Measurements from ENCODE around the gene CATSPERE. TPM values are rescaled to one million over a fixed set of nuclear protein-coding genes. Genes with fewer than 3 reads are reported as not detected.

CATSPERE gene
- total RNA-seq, 1 donor from 2014 or later = 1.7 TPM

DNA sequence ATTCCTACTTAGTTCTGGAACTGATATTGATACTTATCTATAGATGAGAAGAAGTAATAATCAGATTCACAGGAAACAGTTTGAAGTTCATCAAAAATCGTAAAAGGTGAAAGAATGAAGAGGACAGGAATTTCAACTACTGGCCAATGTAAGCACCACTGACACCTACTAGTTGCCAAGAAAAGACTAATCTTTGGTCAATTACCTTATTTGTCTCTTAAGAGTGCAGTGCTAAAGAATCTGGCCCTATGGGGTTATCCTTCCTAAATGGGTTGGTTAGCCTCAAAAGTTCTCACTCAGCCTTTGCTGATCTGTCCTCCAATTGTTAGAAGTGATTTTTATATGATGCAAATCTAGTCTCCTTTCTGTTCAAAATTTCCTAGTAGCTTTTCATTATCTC is 38.9 kb upstream of the CATSPERE start:
- TF ChIP-seq, protein P1, sequence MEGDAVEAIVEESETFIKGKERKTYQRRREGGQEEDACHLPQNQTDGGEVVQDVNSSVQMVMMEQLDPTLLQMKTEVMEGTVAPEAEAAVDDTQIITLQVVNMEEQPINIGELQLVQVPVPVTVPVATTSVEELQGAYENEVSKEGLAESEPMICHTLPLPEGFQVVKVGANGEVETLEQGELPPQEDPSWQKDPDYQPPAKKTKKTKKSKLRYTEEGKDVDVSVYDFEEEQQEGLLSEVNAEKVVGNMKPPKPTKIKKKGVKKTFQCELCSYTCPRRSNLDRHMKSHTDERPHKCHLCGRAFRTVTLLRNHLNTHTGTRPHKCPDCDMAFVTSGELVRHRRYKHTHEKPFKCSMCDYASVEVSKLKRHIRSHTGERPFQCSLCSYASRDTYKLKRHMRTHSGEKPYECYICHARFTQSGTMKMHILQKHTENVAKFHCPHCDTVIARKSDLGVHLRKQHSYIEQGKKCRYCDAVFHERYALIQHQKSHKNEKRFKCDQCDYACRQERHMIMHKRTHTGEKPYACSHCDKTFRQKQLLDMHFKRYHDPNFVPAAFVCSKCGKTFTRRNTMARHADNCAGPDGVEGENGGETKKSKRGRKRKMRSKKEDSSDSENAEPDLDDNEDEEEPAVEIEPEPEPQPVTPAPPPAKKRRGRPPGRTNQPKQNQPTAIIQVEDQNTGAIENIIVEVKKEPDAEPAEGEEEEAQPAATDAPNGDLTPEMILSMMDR (IDR thresholded peaks at IDR 0.05) = no peak
- H3K4me1 ChIP-seq = no peaks in the 10 kb centered on the region
- no peak overlapping the region for H3K27ac ChIP-seq
- peaks cover 67% of the 10 kb centered on the region for H3K36me3 ChIP-seq
- no peaks in the 10 kb centered on the region for H3K9me3 ChIP-seq
- H3K27me3 ChIP-seq (ENCODE audit: low read depth) = no peaks in the 10 kb centered on the region
- ATAC-seq (no peak), DNase-seq (no peak)
- intact Hi-C loops (cut with DNase I) = no loop called here
- H3K4me3 ChIP-seq = no peak overlapping the region

DNA sequence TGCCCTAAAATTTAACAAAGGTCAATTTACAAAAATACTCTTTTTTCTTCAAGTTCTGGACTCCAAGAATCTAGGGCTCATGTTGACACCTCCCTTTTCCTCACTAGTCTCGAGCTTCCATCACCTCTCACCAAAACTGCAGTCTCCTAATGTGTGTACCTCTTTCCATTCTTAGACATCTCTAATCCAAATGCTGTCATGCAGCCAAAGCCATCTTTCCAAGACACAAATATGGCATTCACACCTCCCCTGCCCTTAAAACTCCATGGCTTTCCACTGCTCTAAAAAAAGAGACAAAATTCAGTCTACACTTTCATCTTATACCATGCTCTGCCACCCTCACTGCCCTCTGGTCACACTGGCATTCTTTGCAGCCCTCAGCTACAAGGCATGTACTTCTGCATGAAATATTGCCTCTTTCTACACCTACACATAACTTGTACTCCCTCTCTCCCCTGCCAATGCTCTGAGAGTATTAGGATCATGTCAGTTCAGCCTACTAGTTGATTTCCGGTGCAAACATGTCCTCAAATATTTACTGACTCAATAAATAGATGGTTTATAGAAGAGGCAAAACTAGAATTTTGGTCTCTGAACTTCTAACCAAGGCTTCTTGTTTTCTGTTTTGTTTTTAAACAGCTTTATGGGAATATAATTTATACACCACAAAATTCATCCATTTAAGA is 36.3 kb upstream of the CATSPERE start:
- ATAC-seq (no peak), DNase-seq (no peak)
- Histone ChIP-seq H3K4me1 (no peaks in the 10 kb centered on the region), H3K4me3 (no peak overlapping the region), H3K27ac (no peak overlapping the region), H3K9me3 (no peaks in the 10 kb centered on the region), H3K27me3 (ENCODE audit: low read depth) (no peaks in the 10 kb centered on the region), H3K36me3 (peaks cover 49% of the 10 kb centered on the region)
- TF ChIP-seq, protein P1 (IDR thresholded peaks at IDR 0.05) = no peak
- intact Hi-C loops (cut with DNase I) = no loop called here

DNA sequence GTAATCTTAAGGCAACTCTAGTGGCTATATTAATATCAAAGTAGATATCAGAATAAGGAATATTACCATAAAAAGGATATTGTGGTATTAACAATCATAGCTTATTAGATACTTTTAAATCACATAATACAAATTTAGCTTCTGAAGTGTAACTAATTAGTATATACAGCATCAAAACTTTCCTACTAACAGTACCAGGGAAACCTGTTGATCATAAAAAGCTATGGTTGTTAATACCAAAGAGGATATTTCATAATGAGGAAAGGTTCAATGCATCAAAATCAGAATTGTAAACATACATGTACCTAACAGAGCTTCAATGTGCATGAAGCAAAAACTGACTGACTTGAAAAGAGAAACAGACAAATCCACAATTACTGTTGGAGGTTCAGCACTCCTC is 33.4 kb upstream of the CATSPERE start:
- Histone ChIP-seq H3K4me3 (no peak overlapping the region), H3K27me3 (ENCODE audit: low read depth) (no peaks in the 10 kb centered on the region), H3K9me3 (no peaks in the 10 kb centered on the region), H3K36me3 (peaks cover 47% of the 10 kb centered on the region), H3K4me1 (no peaks in the 10 kb centered on the region), H3K27ac (no peak overlapping the region)
- TF ChIP-seq, protein P1 (IDR thresholded peaks at IDR 0.05) = no peak
- intact Hi-C loops (cut with DNase I) = no loop called here
- ATAC-seq (no peak), DNase-seq (no peak)

DNA sequence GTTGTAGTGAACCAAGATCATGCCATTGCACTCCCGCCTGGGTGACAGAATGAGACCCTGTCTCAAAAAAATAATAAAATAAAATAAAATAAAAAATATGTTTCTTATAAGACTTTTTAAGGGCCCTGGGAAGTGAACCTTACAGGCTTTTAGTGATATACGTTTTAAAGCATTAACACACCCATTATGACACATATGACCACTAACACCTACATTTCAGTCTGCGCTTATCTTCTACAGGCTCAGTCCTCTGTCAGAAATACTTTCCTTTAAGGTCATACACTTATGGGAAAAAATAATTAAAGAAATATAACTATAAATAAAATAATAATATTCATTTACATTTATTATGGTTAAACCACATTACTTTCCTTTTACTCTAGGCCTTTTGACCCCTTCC is 31.3 kb upstream of the CATSPERE start:
- no peak overlapping the region for H3K27ac ChIP-seq
- intact Hi-C loops (cut with DNase I) = no loop called here
- H3K27me3 ChIP-seq (ENCODE audit: low read depth) = no peaks in the 10 kb centered on the region
- no peaks in the 10 kb centered on the region for H3K4me1 ChIP-seq
- H3K36me3 ChIP-seq = peaks cover 45% of the 10 kb centered on the region
- H3K9me3 ChIP-seq = no peaks in the 10 kb centered on the region
- ATAC-seq (no peak), DNase-seq (no peak)
- H3K4me3 ChIP-seq = no peak overlapping the region
- TF ChIP-seq, protein P1 (IDR thresholded peaks at IDR 0.05) = no peak

DNA sequence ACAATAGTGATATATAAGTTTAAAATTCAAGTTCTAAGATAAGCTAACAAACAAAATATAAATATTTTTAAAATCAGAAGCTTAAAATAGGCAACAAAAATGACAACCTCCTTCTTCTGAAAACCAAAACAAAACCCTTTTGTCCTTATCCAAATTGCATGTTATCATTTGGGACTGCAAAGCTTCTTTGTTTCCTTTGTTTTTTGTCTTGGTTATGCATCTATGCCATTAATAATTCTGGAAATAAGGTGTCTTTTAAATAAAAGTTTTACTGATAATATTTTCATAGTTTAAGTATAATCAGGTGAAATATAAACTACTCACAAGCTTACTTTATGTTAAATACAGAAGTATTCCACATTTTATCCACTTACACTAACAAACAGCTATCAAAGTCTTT is 29.9 kb upstream of the CATSPERE start:
- no peak for ATAC-seq
- TF ChIP-seq, protein P1 (IDR thresholded peaks at IDR 0.05) = no peak

More for the DNA sequence above, 29.9 kb upstream of the CATSPERE start:
- no peaks in the 10 kb centered on the region for H3K9me3 ChIP-seq
- intact Hi-C loops (cut with DNase I) = no loop called here
- no peak overlapping the region for H3K27ac ChIP-seq
- peaks cover 58% of the 10 kb centered on the region for H3K36me3 ChIP-seq
- H3K27me3 ChIP-seq (ENCODE audit: low read depth) = no peaks in the 10 kb centered on the region
- H3K4me3 ChIP-seq = no peak overlapping the region
- DNase-seq = no peak
- H3K4me1 ChIP-seq = no peaks in the 10 kb centered on the region
